ENCODE measurements around the gene WDR7. TPM values are rescaled to one million over a fixed set of nuclear protein-coding genes. Genes with fewer than 3 reads are reported as not detected.

The WDR7 gene
- total RNA-seq, 4 donors from 2014 or later, result 9.4 to 26.1 (median 19.2) TPM

DNA sequence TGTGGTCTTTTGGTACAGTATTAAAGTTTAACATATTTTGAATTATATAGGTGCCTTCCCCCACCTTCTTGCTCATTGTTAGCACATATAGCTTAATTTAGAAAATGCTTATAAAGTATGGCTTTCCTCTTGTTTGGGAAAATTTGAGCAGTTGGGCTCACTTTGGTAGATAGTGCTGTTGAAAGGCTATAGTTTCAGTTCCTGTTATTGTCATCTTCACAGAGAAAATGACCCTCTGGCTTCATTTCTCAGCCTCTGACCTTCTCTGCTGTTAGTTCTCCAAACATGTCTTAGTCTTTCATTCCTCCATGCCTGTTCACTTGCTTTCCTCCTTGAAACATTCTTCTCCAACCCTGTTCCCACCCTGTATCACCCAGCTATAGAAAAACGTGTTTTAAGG, 200.6 kb downstream of the WDR7 start:
- WGBS, 2 donors, result 44 to 69% methylated on average over 1 of the region's 1 CpG
- H3K4me1 ChIP-seq, result no peaks in the 10 kb centered on the region

DNA sequence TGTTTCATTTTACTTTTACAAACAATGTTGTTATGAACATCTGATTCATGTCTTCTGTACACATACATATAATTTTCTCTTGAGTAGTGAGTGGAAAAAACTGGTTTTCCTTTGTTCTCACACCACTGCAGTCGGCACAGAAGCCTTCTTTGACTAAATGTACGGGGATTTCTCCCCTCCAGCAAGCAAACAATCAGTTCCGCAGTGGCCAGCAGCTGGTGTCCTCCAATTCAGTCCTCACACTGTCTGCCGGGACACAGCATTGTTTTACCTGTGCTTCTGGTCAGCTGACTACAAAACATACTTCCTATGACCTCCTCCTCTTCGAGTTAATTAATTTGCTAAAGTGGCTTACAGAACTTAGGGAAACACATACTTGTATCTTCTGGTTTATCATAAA, 202.8 kb downstream of the WDR7 start:
- DNase-seq, result no peak
- Histone ChIP-seq H3K4me1 (no peaks in the 10 kb centered on the region), H3K27me3 (no peaks in the 10 kb centered on the region), H3K4me3 (no peak overlapping the region), H3K36me3 (no peaks in the 10 kb centered on the region), H3K27ac (no peak overlapping the region), H3K9me3 (no peaks in the 10 kb centered on the region)
- WGBS, 2 donors, result 79 to 80% methylated on average over 4 to 5 of the region's 5 CpGs
- intact Hi-C loops (cut with DNase I), result no loop called here
- TF ChIP-seq, protein P1, sequence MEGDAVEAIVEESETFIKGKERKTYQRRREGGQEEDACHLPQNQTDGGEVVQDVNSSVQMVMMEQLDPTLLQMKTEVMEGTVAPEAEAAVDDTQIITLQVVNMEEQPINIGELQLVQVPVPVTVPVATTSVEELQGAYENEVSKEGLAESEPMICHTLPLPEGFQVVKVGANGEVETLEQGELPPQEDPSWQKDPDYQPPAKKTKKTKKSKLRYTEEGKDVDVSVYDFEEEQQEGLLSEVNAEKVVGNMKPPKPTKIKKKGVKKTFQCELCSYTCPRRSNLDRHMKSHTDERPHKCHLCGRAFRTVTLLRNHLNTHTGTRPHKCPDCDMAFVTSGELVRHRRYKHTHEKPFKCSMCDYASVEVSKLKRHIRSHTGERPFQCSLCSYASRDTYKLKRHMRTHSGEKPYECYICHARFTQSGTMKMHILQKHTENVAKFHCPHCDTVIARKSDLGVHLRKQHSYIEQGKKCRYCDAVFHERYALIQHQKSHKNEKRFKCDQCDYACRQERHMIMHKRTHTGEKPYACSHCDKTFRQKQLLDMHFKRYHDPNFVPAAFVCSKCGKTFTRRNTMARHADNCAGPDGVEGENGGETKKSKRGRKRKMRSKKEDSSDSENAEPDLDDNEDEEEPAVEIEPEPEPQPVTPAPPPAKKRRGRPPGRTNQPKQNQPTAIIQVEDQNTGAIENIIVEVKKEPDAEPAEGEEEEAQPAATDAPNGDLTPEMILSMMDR (IDR thresholded peaks at IDR 0.05), result no peak
- no peak for TF ChIP-seq POLR2A (IDR thresholded peaks at IDR 0.05)

More for the DNA sequence above, 200.6 kb downstream of the WDR7 start:
- Histone ChIP-seq H3K4me3 (no peak overlapping the region), H3K27me3 (no peaks in the 10 kb centered on the region), H3K36me3 (no peaks in the 10 kb centered on the region), H3K9me3 (no peaks in the 10 kb centered on the region), H3K27ac (no peak overlapping the region)
- DNase-seq, result no peak
- no peak for TF ChIP-seq POLR2A (IDR thresholded peaks at IDR 0.05)
- TF ChIP-seq, protein P1 (IDR thresholded peaks at IDR 0.05), result no peak
- intact Hi-C loops (cut with DNase I), result no loop called here

DNA sequence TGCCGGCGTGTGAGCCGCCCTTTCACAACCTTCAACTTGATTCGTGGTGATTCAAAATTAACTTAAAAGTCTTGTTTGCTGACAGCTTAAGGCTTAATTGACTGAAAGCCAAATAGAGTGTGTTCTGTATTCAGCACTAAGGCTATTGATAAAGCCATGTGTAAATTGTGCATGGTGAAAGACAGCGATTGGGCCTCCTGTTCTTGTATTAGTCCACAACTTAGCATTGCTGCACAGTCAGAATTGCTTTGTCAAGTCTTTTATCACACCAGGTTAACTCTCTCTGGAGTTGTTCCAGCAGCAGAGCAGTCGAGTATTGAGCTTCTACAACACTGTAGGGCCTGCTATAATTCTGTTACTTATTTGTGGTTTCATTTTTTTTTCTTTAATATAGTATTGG, 210.1 kb downstream of the WDR7 start:
- Histone ChIP-seq H3K9me3 (no peaks in the 10 kb centered on the region), H3K27me3 (no peaks in the 10 kb centered on the region), H3K4me1 (peaks cover 0 to 7% (median 0%) of the 10 kb centered on the region in 3 donors), H3K36me3 (no peaks in the 10 kb centered on the region), H3K27ac (no peak overlapping the region), H3K4me3 (no peak overlapping the region)
- TF ChIP-seq, protein P1 (IDR thresholded peaks at IDR 0.05), result no peak
- no peak for TF ChIP-seq POLR2A (IDR thresholded peaks at IDR 0.05)
- intact Hi-C loops (cut with DNase I), result no loop called here
- DNase-seq, result no peak
- WGBS, 2 donors, result 41 to 44% methylated on average over 6 of the region's 6 CpGs

DNA sequence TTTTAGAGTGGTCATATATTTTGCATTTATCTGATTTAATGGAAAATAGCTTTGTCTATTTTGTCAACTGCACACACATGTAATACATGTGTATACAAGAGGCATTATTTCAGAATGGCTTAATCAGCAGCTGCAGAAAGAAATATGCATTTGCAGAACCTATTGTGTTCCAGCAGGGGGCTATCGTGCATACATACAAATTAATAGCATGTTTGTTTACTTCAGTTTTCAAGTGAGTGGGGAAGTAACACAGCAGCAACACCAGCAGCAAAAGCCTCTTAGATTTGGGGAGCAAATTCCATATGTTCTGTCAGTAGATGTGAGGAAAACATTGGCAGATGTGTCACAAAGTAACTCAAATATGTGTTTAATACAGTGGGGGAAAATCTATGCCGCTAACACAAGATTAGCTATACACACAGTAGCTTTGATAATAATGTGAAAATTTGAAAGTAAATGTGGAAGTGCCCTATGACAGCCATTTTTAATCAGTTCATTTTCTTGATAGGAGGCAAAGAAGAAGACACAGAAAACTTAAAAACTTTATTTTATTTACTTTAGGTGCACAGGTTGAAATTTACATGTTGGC, 218.1 kb downstream of the WDR7 start:
- Histone ChIP-seq H3K27ac (no peak overlapping the region), H3K4me3 (no peak overlapping the region), H3K27me3 (no peaks in the 10 kb centered on the region), H3K9me3 (no peaks in the 10 kb centered on the region), H3K4me1 (no peaks in the 10 kb centered on the region), H3K36me3 (no peaks in the 10 kb centered on the region)
- intact Hi-C loops (cut with DNase I), result no loop called here
- no peak for DNase-seq
- 53 to 55% methylated on average over 2 of the region's 2 CpGs for WGBS, 2 donors
- TF ChIP-seq, protein P1 (IDR thresholded peaks at IDR 0.05), result peak in 5 of 6 experiments; percentile 40 to 63 (median 43)
- no peak for TF ChIP-seq POLR2A (IDR thresholded peaks at IDR 0.05)

DNA sequence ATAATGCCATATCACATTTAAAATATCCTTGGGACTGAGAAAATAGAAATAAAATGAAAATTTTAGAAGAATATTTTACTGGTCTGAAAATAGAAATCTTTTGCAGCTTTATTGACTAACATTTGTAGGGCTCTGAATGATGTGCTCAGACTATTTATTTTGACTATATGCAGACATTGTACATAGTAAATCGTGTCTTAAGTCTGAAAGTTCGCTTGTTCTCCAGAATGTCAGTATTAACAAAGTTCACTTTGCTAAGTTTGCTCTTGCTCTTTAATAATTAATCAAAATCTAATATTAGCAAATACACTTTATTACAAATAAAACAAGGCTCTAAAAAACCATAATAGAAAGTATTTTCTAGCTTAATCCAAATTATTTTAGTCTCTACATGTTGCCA, 219.8 kb downstream of the WDR7 start:
- H3K9me3 ChIP-seq, result no peaks in the 10 kb centered on the region
- intact Hi-C loops (cut with DNase I), result no loop called here
- no peak overlapping the region for H3K4me3 ChIP-seq
- 90% methylated on average over 2 of the region's 2 CpGs for WGBS, 2 donors
- no peak for DNase-seq
- H3K27me3 ChIP-seq, result no peaks in the 10 kb centered on the region
- no peak overlapping the region for H3K27ac ChIP-seq
- TF ChIP-seq, protein P1 (IDR thresholded peaks at IDR 0.05), result no peak
- no peak for TF ChIP-seq POLR2A (IDR thresholded peaks at IDR 0.05)
- H3K36me3 ChIP-seq, result no peaks in the 10 kb centered on the region
- H3K4me1 ChIP-seq, result no peaks in the 10 kb centered on the region

Measured in esophagus squamous epithelium (tissue), 5 donors.